HUES48 (cell line): ENCODE measurements around the gene CST9L.

ENCODE experiments used
- H3K27ac ChIP-seq: one replicate; pipeline ENCODE4 v1.7.0; 2013; ENCODE audit warnings: low read depth, low read length, inconsistent platforms
- H3K27me3 ChIP-seq: 2 replicates; pipeline ENCODE4 v1.6.1; 2013; ENCODE audit warnings: mild to moderate bottlenecking, low read length; ENCODE audit not compliant: control insufficient read depth, insufficient read depth
- H3K36me3 ChIP-seq: 2 replicates; pipeline ENCODE4 v1.6.1; 2013; ENCODE audit warnings: low read length; ENCODE audit not compliant: control insufficient read depth, insufficient read depth
- H3K4me1 ChIP-seq: 2 replicates; pipeline ENCODE4 v1.6.1; 2013; ENCODE audit warnings: mild to moderate bottlenecking, low read length; ENCODE audit not compliant: control insufficient read depth, insufficient read depth
- H3K4me3 ChIP-seq: 2 replicates; pipeline ENCODE4 v1.5.1; 2013; ENCODE audit warnings: mild to moderate bottlenecking, low read depth, low read length
- H3K9ac ChIP-seq: 2 replicates; pipeline ENCODE4 v1.6.1; 2013; ENCODE audit warnings: mild to moderate bottlenecking, low read depth, low read length, moderate library complexity
- H3K9me3 ChIP-seq: 2 replicates; pipeline ENCODE4 v1.6.1; 2013; ENCODE audit warnings: low read length; ENCODE audit not compliant: control insufficient read depth, insufficient read depth

The CST9L gene

DNA sequence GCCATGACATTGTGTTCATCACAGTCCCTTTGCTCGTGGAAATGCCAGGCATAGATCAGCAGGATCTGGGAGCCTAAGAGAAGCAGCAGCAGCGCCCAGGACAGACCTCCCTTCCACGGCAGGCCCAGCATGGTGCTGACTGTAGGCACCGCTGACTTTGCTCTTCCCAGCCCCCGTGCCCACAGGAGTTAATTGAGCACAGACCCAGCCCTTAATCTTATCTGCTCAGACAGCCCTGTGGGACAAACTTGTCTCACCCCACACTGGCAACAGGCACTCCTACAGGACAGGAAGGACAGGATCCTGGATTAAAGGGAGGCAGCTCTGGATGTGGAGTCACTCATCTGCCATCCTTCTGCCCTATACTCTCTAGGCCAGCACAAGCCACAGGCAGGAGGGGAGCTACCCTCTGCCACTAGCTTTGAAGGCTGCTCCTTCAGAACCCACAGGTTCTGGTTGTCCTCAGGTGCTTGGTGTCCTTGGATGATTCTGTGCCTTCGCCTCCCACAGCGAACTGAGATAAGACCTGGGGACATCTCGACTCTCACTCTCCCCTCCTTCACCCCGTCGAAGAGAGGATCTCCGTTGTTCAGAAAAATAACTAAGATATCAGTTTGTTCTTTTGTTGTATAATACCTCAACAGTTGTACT, at the start of gene CST9L:
Gene CST9L, minus strand, starts transcription at position 165 of the 651 bp plus-strand sequence. Its CDS starts 34 bp downstream, at position 131.
- Histone ChIP-seq H3K9me3 (peaks cover 3% of the 10 kb centered on the region; the same call in 1 of the 2 replicates), H3K9ac (no peak within 1 kb of the TSS), H3K4me3 (no peak within 1 kb of the TSS), H3K4me1 (no peaks in the 10 kb centered on the region), H3K27ac (no peak within 1 kb of the TSS), H3K36me3 (no peaks in the 10 kb centered on the region), H3K27me3 (no peaks in the 10 kb centered on the region)

DNA sequence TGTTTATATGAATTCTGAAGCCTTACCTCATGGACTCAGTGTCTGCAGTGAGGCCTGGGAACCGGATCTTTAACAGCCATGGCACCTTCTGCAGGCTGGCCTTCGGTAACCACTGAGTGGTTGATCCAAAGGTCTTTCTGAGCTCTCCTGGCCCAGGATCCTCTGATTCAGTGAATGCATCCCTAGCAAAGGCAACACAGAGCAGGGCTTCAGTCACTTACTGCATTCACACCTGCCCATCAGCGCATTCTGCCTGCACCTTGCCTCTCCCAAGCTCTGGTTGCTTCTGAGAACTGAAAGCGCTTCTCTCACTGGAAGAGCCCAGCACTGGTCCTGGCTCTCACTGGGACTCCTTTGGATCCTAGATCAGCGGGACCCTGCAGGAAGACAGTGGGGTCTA, 45.9 kb upstream of the CST9L start:
- H3K9me3 ChIP-seq: no peaks in the 10 kb centered on the region
- H3K36me3 ChIP-seq: no peaks in the 10 kb centered on the region
- H3K27me3 ChIP-seq: no peaks in the 10 kb centered on the region
- H3K27ac ChIP-seq: no peak overlapping the region
- no peak overlapping the region for H3K4me3 ChIP-seq
- no peak overlapping the region for H3K9ac ChIP-seq
- peaks cover 5% of the 10 kb centered on the region for H3K4me1 ChIP-seq

- Histone ChIP-seq H3K36me3 (no peaks in the 10 kb centered on the region), H3K9ac (no peak overlapping the region), H3K27me3 (no peaks in the 10 kb centered on the region), H3K9me3 (no peaks in the 10 kb centered on the region), H3K4me3 (no peak overlapping the region), H3K27ac (no peak overlapping the region), H3K4me1 (peaks cover 8% of the 10 kb centered on the region)
These were observed 45.4 kb upstream of the CST9L start for GRCh38 chr20:23613676-23614075.

GRCh38 chr20:23612396-23612795, 44.1 kb upstream of the CST9L start:
- Histone ChIP-seq H3K27me3 (no peaks in the 10 kb centered on the region), H3K9me3 (no peaks in the 10 kb centered on the region), H3K4me1 (peaks cover 8% of the 10 kb centered on the region)

DNA sequence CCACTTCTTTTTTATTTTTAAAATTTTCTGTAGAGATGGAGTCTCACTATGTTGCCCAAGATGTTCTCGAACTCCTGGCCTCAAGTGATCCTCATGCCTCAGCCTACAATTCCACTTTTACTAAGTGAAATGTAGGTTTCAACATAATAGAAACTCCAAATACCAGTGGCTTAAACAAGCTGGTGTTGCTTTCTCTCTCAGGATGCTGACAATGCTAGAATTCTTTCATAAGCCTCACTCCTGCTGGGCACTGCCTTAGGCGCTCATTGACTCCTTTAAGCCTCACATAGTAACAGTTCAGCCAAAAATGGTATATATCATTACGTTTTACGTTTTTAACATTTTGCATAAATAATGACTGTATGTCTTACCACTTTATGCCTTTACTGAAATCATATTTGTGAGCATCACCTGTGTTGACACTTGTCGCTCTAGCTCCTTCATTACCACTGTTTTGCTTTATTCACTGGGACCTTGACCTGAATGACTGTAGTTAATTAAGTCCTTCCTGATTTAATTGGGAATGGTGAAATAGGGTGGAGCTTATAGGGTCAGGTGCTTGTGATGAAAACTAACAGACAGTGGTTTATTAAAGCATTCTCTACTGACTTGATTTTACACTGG, 41.3 kb upstream of the CST9L start:
- no peaks in the 10 kb centered on the region for H3K9me3 ChIP-seq
- peaks cover 8% of the 10 kb centered on the region for H3K4me1 ChIP-seq
- H3K27ac ChIP-seq: no peak overlapping the region
- no peaks in the 10 kb centered on the region for H3K27me3 ChIP-seq
- H3K4me3 ChIP-seq: no peak overlapping the region
- no peaks in the 10 kb centered on the region for H3K36me3 ChIP-seq
- no peak overlapping the region for H3K9ac ChIP-seq

More at GRCh38 chr20:23612396-23612795, 44.1 kb upstream of the CST9L start:
- H3K9ac ChIP-seq: no peak overlapping the region
- H3K27ac ChIP-seq: no peak overlapping the region
- H3K36me3 ChIP-seq: no peaks in the 10 kb centered on the region
- H3K4me3 ChIP-seq: no peak overlapping the region

DNA sequence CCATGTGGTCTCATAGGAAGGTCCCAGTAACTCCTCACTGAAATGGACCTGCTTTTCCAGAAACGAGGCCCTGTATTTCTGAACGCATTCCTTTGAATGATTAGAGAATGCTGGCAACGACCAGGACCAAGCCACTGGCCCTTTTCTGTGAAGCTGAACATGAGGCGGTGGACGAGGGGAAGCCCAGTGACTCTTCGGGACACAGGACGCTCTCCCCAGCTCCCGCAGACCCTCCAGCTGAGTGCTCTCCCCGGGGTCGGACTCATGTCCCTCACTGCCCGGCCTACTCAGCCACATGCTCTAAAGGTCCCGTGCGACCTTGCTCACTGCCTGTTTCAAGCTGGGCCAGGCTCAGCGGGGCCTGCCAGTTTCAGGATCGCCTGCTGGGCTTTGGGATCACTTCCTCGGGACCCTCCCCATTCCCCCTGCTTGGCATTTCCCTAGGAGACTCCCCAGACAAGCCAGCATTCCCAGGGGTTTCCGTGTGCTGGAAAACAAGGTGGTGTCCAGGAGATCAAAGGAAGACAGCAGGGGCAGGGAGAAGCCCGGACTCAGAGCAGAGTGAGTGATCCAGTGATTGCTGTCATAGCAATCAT, 40.1 kb upstream of the CST9L start:
- no peaks in the 10 kb centered on the region for H3K9me3 ChIP-seq
- no peak overlapping the region for H3K4me3 ChIP-seq
- H3K36me3 ChIP-seq: no peaks in the 10 kb centered on the region
- H3K27me3 ChIP-seq: no peaks in the 10 kb centered on the region
- no peak overlapping the region for H3K27ac ChIP-seq
- H3K9ac ChIP-seq: no peak overlapping the region
- H3K4me1 ChIP-seq: peaks cover 8% of the 10 kb centered on the region

GRCh38 chr20:23607497-23608245, 39.4 kb upstream of the CST9L start:
- no peaks in the 10 kb centered on the region for H3K27me3 ChIP-seq
- H3K9ac ChIP-seq: no peak overlapping the region
- H3K27ac ChIP-seq: no peak overlapping the region
- no peaks in the 10 kb centered on the region for H3K9me3 ChIP-seq
- no peaks in the 10 kb centered on the region for H3K36me3 ChIP-seq
- H3K4me1 ChIP-seq: peaks cover 8% of the 10 kb centered on the region
- no peak overlapping the region for H3K4me3 ChIP-seq

- Histone ChIP-seq H3K9ac (no peak overlapping the region), H3K27me3 (no peaks in the 10 kb centered on the region)
These were observed 38.4 kb upstream of the CST9L start for GRCh38 chr20:23606652-23607049.

GRCh38 chr20:23605867-23606651, 37.8 kb upstream of the CST9L start, which contains the start of gene CST9:
CST9 (minus strand) TSS chr20:23605917; CDS start chr20:23605864, 53 bp downstream.
- no peaks in the 10 kb centered on the region for H3K9me3 ChIP-seq
- no peak within 1 kb of the TSS for H3K27ac ChIP-seq
- peaks cover 8% of the 10 kb centered on the region for H3K4me1 ChIP-seq
- H3K9ac ChIP-seq: no peak within 1 kb of the TSS
- no peaks in the 10 kb centered on the region for H3K36me3 ChIP-seq
- H3K27me3 ChIP-seq: no peaks in the 10 kb centered on the region
- H3K4me3 ChIP-seq: no peak within 1 kb of the TSS

More at GRCh38 chr20:23606652-23607049, 38.4 kb upstream of the CST9L start:
- H3K4me3 ChIP-seq: no peak overlapping the region
- peaks cover 8% of the 10 kb centered on the region for H3K4me1 ChIP-seq
- H3K36me3 ChIP-seq: no peaks in the 10 kb centered on the region
- H3K27ac ChIP-seq: no peak overlapping the region
- no peaks in the 10 kb centered on the region for H3K9me3 ChIP-seq

GRCh38 chr20:23604306-23604705, 36.0 kb upstream of the CST9L start:
- H3K9me3 ChIP-seq: no peaks in the 10 kb centered on the region
- H3K36me3 ChIP-seq: no peaks in the 10 kb centered on the region
- no peak overlapping the region for H3K4me3 ChIP-seq
- H3K4me1 ChIP-seq: peaks cover 5% of the 10 kb centered on the region
- H3K9ac ChIP-seq: no peak overlapping the region
- H3K27ac ChIP-seq: no peak overlapping the region
- no peaks in the 10 kb centered on the region for H3K27me3 ChIP-seq
